Stimulated activated naive CD8-positive, alpha-beta T cell treated with anti-CD3 and anti-CD28 coated beads, Interleukin-15, amount 100 ng/mL, for 72 hours (primary cell): ENCODE measurements around the gene SERPINA12.
A peak's percentile ranks its signal among the peaks of the same experiment; 100 is the strongest.

Experiments used
- ATAC-seq: fragments of 150-1000 bp; cut with Tn5 transposase; 2 replicates; pipeline ENCODE4 v1.10.0; 2021; ENCODE audit warnings: mild to moderate bottlenecking, moderate library complexity
- DNase-seq, 2 donors: peaks; one replicate each; pipeline ENCODE4 v3.0.0; 2021 to 2022
- H3K27ac Mint-ChIP-seq, 2 donors: one replicate each; pipeline ENCODE4 v1.8.0; 2022; ENCODE audit warnings: mild to moderate bottlenecking in 2 of 2, mixed read lengths in 2 of 2, moderate library complexity in 2 of 2
- H3K27me3 Mint-ChIP-seq: one replicate; pipeline ENCODE4 v1.8.0; 2022; ENCODE audit warnings: mixed read lengths
- H3K4me1 Mint-ChIP-seq: one replicate; pipeline ENCODE4 v1.8.0; 2022; ENCODE audit warnings: mild to moderate bottlenecking, mixed read lengths
- H3K4me3 Mint-ChIP-seq, 2 donors: one replicate each; pipeline ENCODE4 v1.8.0; 2022; ENCODE audit warnings: mild to moderate bottlenecking in 2 of 2, mixed read lengths in 2 of 2, moderate library complexity in 1 of 2
- H3K9me3 Mint-ChIP-seq, 2 donors: one replicate each; pipeline ENCODE4 v1.8.0; 2022; ENCODE audit warnings: mixed read lengths in 2 of 2

Gene SERPINA12

GRCh38 chr14:94541234-94541975 is 32.1 kb upstream of the SERPINA12 start:
- H3K4me3 Mint-ChIP-seq = no peak overlapping the region
- H3K4me1 Mint-ChIP-seq = no peaks in the 10 kb centered on the region
- peaks cover 0 to 4% of the 10 kb centered on the region in 2 donors for H3K9me3 Mint-ChIP-seq
- DNase-seq = no peak
- peaks cover 39% of the 10 kb centered on the region for H3K27me3 Mint-ChIP-seq
- no peak overlapping the region for H3K27ac Mint-ChIP-seq
- no peak for ATAC-seq

GRCh38 chr14:94540031-94540794 is 30.9 kb upstream of the SERPINA12 start:
- H3K9me3 Mint-ChIP-seq = peaks cover 0 to 4% of the 10 kb centered on the region in 2 donors
- no peak for ATAC-seq
- no peak overlapping the region for H3K27ac Mint-ChIP-seq
- no peak overlapping the region for H3K4me3 Mint-ChIP-seq
- no peak for DNase-seq
- H3K27me3 Mint-ChIP-seq = peaks cover 39% of the 10 kb centered on the region
- no peaks in the 10 kb centered on the region for H3K4me1 Mint-ChIP-seq

- no peak for DNase-seq
- no peak overlapping the region for H3K4me3 Mint-ChIP-seq
- H3K9me3 Mint-ChIP-seq = peaks cover 0 to 4% of the 10 kb centered on the region in 2 donors
- peaks cover 39% of the 10 kb centered on the region for H3K27me3 Mint-ChIP-seq
- no peaks in the 10 kb centered on the region for H3K4me1 Mint-ChIP-seq
- no peak for ATAC-seq
- H3K27ac Mint-ChIP-seq = no peak overlapping the region
Observed at GRCh38 chr14:94539181-94539580, 29.9 kb upstream of the SERPINA12 start.

- Mint-ChIP-seq H3K4me1 (no peaks in the 10 kb centered on the region), H3K27me3 (peaks cover 39% of the 10 kb centered on the region), H3K4me3 (no peak overlapping the region), H3K9me3 (peaks cover 0 to 4% of the 10 kb centered on the region in 2 donors), H3K27ac (no peak overlapping the region)
- DNase-seq (no peak), ATAC-seq (no peak)
Observed at GRCh38 chr14:94538070-94538740, 28.9 kb upstream of the SERPINA12 start.

GRCh38 chr14:94536836-94537235 is 27.6 kb upstream of the SERPINA12 start:
- DNase-seq (no peak), ATAC-seq (no peak)
- peaks cover 32% of the 10 kb centered on the region for H3K27me3 Mint-ChIP-seq

GRCh38 chr14:94535506-94535905 is 26.2 kb upstream of the SERPINA12 start:
- Mint-ChIP-seq H3K27me3 (peaks cover 25% of the 10 kb centered on the region), H3K27ac (no peak overlapping the region), H3K4me3 (no peak overlapping the region), H3K4me1 (no peaks in the 10 kb centered on the region), H3K9me3 (peaks cover 0 to 4% of the 10 kb centered on the region in 2 donors)
- ATAC-seq (no peak), DNase-seq (no peak)

More at GRCh38 chr14:94536836-94537235, 27.6 kb upstream of the SERPINA12 start:
- Mint-ChIP-seq H3K4me3 (no peak overlapping the region), H3K27ac (peak overlapping the region in 1 of 2 donors; percentile 34), H3K9me3 (peaks cover 0 to 4% of the 10 kb centered on the region in 2 donors), H3K4me1 (no peaks in the 10 kb centered on the region)

- DNase-seq = no peak
- Mint-ChIP-seq H3K27me3 (peaks cover 9% of the 10 kb centered on the region), H3K9me3 (no peaks in the 10 kb centered on the region), H3K4me3 (no peak overlapping the region), H3K4me1 (no peaks in the 10 kb centered on the region), H3K27ac (no peak overlapping the region)
- no peak for ATAC-seq
Observed at GRCh38 chr14:94532447-94532846, 23.2 kb upstream of the SERPINA12 start.

GRCh38 chr14:94531187-94531586 is 21.9 kb upstream of the SERPINA12 start:
- no peak overlapping the region for H3K4me3 Mint-ChIP-seq
- peaks cover 17% of the 10 kb centered on the region for H3K27me3 Mint-ChIP-seq
- no peaks in the 10 kb centered on the region for H3K4me1 Mint-ChIP-seq
- ATAC-seq = no peak
- DNase-seq = no peak
- peaks cover 0 to under 1% of the 10 kb centered on the region in 2 donors for H3K9me3 Mint-ChIP-seq
- no peak overlapping the region for H3K27ac Mint-ChIP-seq

- no peak overlapping the region for H3K27ac Mint-ChIP-seq
- ATAC-seq = no peak
- DNase-seq = no peak
- H3K27me3 Mint-ChIP-seq = peaks cover 46% of the 10 kb centered on the region
- H3K9me3 Mint-ChIP-seq = peaks cover 8 to 15% of the 10 kb centered on the region in 2 donors
- H3K4me1 Mint-ChIP-seq = no peaks in the 10 kb centered on the region
- H3K4me3 Mint-ChIP-seq = no peak overlapping the region
Observed at GRCh38 chr14:94524093-94524492, 14.8 kb upstream of the SERPINA12 start.

GRCh38 chr14:94523265-94523664 is 14.0 kb upstream of the SERPINA12 start:
- Mint-ChIP-seq H3K4me1 (no peaks in the 10 kb centered on the region), H3K27me3 (peaks cover 46% of the 10 kb centered on the region), H3K27ac (no peak overlapping the region), H3K4me3 (no peak overlapping the region), H3K9me3 (peaks cover 14 to 20% of the 10 kb centered on the region in 2 donors)
- DNase-seq = no peak
- ATAC-seq = no peak

- Mint-ChIP-seq H3K27ac (no peak overlapping the region), H3K4me3 (no peak overlapping the region), H3K4me1 (no peaks in the 10 kb centered on the region), H3K9me3 (peaks cover 14 to 20% of the 10 kb centered on the region in 2 donors), H3K27me3 (peaks cover 38% of the 10 kb centered on the region)
- ATAC-seq (no peak), DNase-seq (no peak)
Observed at GRCh38 chr14:94522115-94522724, 13.0 kb upstream of the SERPINA12 start.

- H3K4me1 Mint-ChIP-seq = no peaks in the 10 kb centered on the region
- no peak overlapping the region for H3K4me3 Mint-ChIP-seq
- ATAC-seq (no peak), DNase-seq (no peak)
- peaks cover 31% of the 10 kb centered on the region for H3K27me3 Mint-ChIP-seq
- H3K9me3 Mint-ChIP-seq = peaks cover 14 to 20% of the 10 kb centered on the region in 2 donors
- H3K27ac Mint-ChIP-seq = no peak overlapping the region
Observed at GRCh38 chr14:94521375-94522114, 12.3 kb upstream of the SERPINA12 start.

GRCh38 chr14:94517641-94518257 is 8.5 kb upstream of the SERPINA12 start:
- H3K4me1 Mint-ChIP-seq = no peaks in the 10 kb centered on the region
- peaks cover 14 to 15% of the 10 kb centered on the region in 2 donors for H3K9me3 Mint-ChIP-seq
- no peak overlapping the region for H3K27ac Mint-ChIP-seq
- H3K4me3 Mint-ChIP-seq = no peak overlapping the region
- ATAC-seq (no peak), DNase-seq (no peak)
- H3K27me3 Mint-ChIP-seq = peaks cover 14% of the 10 kb centered on the region

GRCh38 chr14:94517248-94517640 is 8.0 kb upstream of the SERPINA12 start:
- peaks cover 14% of the 10 kb centered on the region for H3K27me3 Mint-ChIP-seq
- H3K27ac Mint-ChIP-seq = no peak overlapping the region
- peaks cover 14 to 15% of the 10 kb centered on the region in 2 donors for H3K9me3 Mint-ChIP-seq
- H3K4me1 Mint-ChIP-seq = no peaks in the 10 kb centered on the region
- DNase-seq (no peak), ATAC-seq (no peak)
- no peak overlapping the region for H3K4me3 Mint-ChIP-seq
